Lung (tissue), 12 donors: ENCODE measurements around the gene CFAP74. TPM values are rescaled to one million over a fixed set of nuclear protein-coding genes. Genes with fewer than 3 reads are reported as not detected.
A peak's percentile ranks its signal among the peaks of the same experiment; 100 is the strongest.

Source experiments
- ATAC-seq: fragments of 200-7000 bp; cut with Tn5 transposase; one replicate; pipeline ENCODE4 v1.9.1; 2020; ENCODE audit warnings: moderate number of reproducible peaks; ENCODE audit not compliant: insufficient read depth, low FRiP score
- DNase-seq, 3 donors: peaks; one replicate each; pipeline ENCODE4 v3.0.0-alpha.2; 2013 to 2017
- H3K27ac ChIP-seq, 2 donors: one replicate each; pipeline ENCODE4 v1.5.1; 2013; ENCODE audit warnings: mild to moderate bottlenecking in 2 of 2, moderate library complexity in 2 of 2, control low read depth in 1 of 2, inconsistent platforms in 1 of 2, low read depth in 1 of 2, low read length in 1 of 2
- H3K27me3 ChIP-seq, 3 donors: one replicate each; pipeline ENCODE4 v1.5.1; 2013; ENCODE audit warnings: low read length in 2 of 3; ENCODE audit not compliant: control insufficient read depth in 3 of 3, insufficient read depth in 3 of 3
- H3K36me3 ChIP-seq, 4 donors: one replicate each; pipeline ENCODE4 v1.5.1; 2013; ENCODE audit warnings: low read length in 4 of 4, mild to moderate bottlenecking in 1 of 4, moderate library complexity in 1 of 4; ENCODE audit not compliant: control insufficient read depth in 4 of 4, insufficient read depth in 4 of 4
- H3K4me1 ChIP-seq, 5 donors: one replicate each; pipeline ENCODE4 v1.5.1; 2013; ENCODE audit warnings: low read length in 5 of 5, mild to moderate bottlenecking in 2 of 5, moderate library complexity in 1 of 5; ENCODE audit not compliant: control insufficient read depth in 5 of 5, insufficient read depth in 5 of 5
- H3K4me3 ChIP-seq: one replicate; pipeline ENCODE4 v1.5.1; 2013; ENCODE audit warnings: mild to moderate bottlenecking, control low read depth, moderate library complexity
- H3K9ac ChIP-seq, 2 donors: one replicate each; pipeline ENCODE4 v1.5.1; 2013; ENCODE audit warnings: low read length in 2 of 2, control low read depth in 1 of 2; ENCODE audit not compliant: insufficient read depth in 1 of 2
- H3K9me3 ChIP-seq, 4 donors: one replicate each; pipeline ENCODE4 v1.5.1; 2013; ENCODE audit warnings: low read length in 3 of 4, mild to moderate bottlenecking in 1 of 4, moderate library complexity in 1 of 4; ENCODE audit not compliant: control insufficient read depth in 4 of 4, insufficient read depth in 3 of 4
- WGBS, 2 donors: extraction: QIAGEN DNeasy Blood & Tissue Kit; methylation state at CpG; one replicate each; pipeline ENCODE4 v1.1.7; 2013; 5-methylcytosine and 5-hydroxymethylcytosine counted together
- polyA plus RNA-seq, 2 donors: library from polyadenylated mRNA; stranded (reverse); fragments of 200-250 nt; gene quantifications; one replicate each; pipeline ENCODE4 v1.2.1, GENCODE V29; 2013
- total RNA-seq, 2 donors: library from RNA; depleted of rRNA in 1 of 2; stranded (reverse); fragments of >200 nt in 1 of 2; gene quantifications; one replicate each; pipeline ENCODE4 v1.2.1, GENCODE V29; 2014 to 2021
- TF ChIP-seq, protein P1 (sequence below): IDR thresholded peaks from 2 replicates; pipeline ENCODE4 v1.5.1; 2012; ENCODE audit warnings: mild to moderate bottlenecking; ENCODE audit errors: control extremely low read depth, extremely low read depth
- donor health status: control.
- donor health status: control.
- donor health status: Bipolar disorder and iron deficiency.
- donor health status: healthy.
- donor health status: DM: yes; HTN: yes; CAD: no.

CFAP74 gene
- total and polyA plus RNA-seq, 4 donors, result 3.1 to 20.8 (median 5.3) TPM

DNA sequence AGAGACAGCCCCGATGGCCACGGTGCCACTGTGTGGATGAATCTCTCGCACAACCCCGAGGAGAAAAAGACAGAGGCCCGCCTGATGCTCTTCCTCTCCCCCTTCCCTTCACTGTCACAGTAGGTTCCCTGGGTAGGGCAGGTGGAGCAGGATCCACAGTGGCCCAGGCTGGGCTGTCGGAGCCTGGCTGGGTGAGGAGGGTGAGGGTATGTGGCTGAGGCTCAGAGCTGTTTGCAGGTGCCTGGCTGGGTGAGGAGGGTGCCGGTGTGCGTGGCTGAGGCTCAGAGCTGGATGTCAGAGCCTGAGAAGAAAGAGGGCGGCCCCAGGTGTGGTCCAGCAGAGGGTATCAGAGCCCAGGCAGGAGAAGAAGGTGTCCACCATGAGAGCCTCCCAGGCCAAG is 2.7 kb downstream of the CFAP74 start:
- TF ChIP-seq, protein P1, sequence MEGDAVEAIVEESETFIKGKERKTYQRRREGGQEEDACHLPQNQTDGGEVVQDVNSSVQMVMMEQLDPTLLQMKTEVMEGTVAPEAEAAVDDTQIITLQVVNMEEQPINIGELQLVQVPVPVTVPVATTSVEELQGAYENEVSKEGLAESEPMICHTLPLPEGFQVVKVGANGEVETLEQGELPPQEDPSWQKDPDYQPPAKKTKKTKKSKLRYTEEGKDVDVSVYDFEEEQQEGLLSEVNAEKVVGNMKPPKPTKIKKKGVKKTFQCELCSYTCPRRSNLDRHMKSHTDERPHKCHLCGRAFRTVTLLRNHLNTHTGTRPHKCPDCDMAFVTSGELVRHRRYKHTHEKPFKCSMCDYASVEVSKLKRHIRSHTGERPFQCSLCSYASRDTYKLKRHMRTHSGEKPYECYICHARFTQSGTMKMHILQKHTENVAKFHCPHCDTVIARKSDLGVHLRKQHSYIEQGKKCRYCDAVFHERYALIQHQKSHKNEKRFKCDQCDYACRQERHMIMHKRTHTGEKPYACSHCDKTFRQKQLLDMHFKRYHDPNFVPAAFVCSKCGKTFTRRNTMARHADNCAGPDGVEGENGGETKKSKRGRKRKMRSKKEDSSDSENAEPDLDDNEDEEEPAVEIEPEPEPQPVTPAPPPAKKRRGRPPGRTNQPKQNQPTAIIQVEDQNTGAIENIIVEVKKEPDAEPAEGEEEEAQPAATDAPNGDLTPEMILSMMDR, result no peak
- Histone ChIP-seq H3K27me3 (no peaks in the 10 kb centered on the region), H3K9ac (no peak overlapping the region), H3K9me3 (no peaks in the 10 kb centered on the region), H3K4me1 (peaks cover 0 to 9% (median 3%) of the 10 kb centered on the region in 5 donors), H3K36me3 (no peaks in the 10 kb centered on the region), H3K4me3 (no peak overlapping the region), H3K27ac (no peak overlapping the region)
- no peak for DNase-seq
- ATAC-seq, result no peak
- 89 to 90% methylated on average over 9 of the region's 9 CpGs for WGBS, 2 donors

DNA sequence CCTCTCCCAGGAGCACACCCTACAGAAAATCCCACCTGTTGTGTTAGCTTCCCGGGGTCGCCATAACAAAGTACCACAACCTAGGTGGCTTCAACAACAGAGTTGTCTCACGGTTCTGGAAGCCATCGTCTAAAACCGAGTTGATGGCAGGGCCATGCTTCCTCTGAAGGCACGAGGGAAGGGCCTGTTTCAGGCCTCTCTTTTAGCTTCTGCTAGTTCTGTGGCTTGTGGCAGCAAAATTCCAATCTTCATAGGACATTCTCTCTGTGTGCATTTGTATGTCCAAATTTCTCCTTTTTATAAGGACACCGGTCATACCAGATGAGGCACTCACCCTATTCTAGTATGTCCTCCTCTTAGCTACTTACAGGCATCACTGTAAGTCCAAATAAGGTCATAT is 3.2 kb downstream of the CFAP74 start:
- TF ChIP-seq, protein P1, result no peak
- WGBS, 2 donors, result 87 to 92% methylated on average over 7 of the region's 7 CpGs
- H3K27ac ChIP-seq, result no peak overlapping the region
- H3K36me3 ChIP-seq, result no peaks in the 10 kb centered on the region
- no peaks in the 10 kb centered on the region for H3K9me3 ChIP-seq
- H3K4me3 ChIP-seq, result no peak overlapping the region
- H3K9ac ChIP-seq, result no peak overlapping the region
- H3K4me1 ChIP-seq, result peaks cover 0 to 9% (median 3%) of the 10 kb centered on the region in 5 donors
- ATAC-seq, result no peak
- DNase-seq, result no peak
- H3K27me3 ChIP-seq, result no peaks in the 10 kb centered on the region

DNA sequence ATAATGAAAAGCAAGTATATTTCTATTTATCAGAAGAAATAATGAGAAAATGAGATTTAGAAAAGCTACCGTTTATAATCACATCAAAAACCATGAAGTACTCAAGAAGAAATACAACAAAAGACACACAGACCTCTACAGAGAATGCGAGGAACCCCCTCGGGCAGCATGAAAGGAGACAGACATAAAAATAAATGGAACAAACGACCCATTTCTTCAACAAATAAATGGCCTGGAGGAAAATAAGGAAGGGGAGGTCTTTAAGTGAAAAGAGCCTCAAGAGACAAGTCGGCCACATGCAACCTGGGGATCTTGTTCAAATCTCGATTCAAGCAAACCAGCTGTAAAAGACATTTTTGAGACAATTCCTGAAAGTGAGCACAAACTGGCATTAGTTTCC is 6.0 kb downstream of the CFAP74 start:
- Histone ChIP-seq H3K27me3 (peaks cover 0 to 3% (median 0%) of the 10 kb centered on the region in 3 donors), H3K36me3 (no peaks in the 10 kb centered on the region), H3K9ac (no peak overlapping the region), H3K27ac (no peak overlapping the region), H3K4me1 (peaks cover 0 to 10% (median 0%) of the 10 kb centered on the region in 5 donors), H3K9me3 (no peaks in the 10 kb centered on the region), H3K4me3 (no peak overlapping the region)
- 74 to 83% methylated on average over 6 of the region's 6 CpGs for WGBS, 2 donors
- DNase-seq (no peak), ATAC-seq (no peak)
- TF ChIP-seq, protein P1, result no peak

DNA sequence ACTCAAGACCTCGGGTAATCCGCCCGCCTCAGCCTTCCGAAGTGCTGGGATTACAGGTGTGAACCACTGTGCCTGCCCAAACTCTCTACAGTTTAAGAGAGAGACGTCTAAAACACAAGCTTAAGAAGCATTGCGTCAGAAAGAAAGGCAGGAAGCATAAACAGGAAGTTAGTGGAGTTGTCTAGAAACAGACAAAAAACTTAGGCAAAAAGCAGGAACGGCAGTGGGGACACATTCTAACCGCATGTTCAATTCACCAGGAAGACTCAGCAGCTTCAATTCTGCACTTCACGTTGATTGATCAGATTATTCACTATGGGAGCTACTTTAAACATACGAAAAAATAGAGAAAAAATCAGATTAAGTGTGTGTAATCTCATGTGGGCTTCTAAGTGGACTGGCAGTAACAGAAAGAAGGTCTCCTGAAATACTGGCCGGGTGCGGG is 7.4 kb downstream of the CFAP74 start:
- H3K9ac ChIP-seq, result no peak overlapping the region
- H3K36me3 ChIP-seq, result no peaks in the 10 kb centered on the region
- 32 to 55% methylated on average over 12 of the region's 12 CpGs for WGBS, 2 donors
- H3K27me3 ChIP-seq, result peaks cover 0 to 3% (median 0%) of the 10 kb centered on the region in 3 donors
- H3K9me3 ChIP-seq, result no peaks in the 10 kb centered on the region
- H3K27ac ChIP-seq, result no peak overlapping the region
- no peak for ATAC-seq
- peaks cover 0 to 9% (median 0%) of the 10 kb centered on the region in 5 donors for H3K4me1 ChIP-seq
- DNase-seq, result peak in 2 of 3 donors; percentile 49 to 73
- no peak overlapping the region for H3K4me3 ChIP-seq
- TF ChIP-seq, protein P1, result no peak
